Omental fat pad (tissue), 4 donors: ENCODE measurements around the gene BRICD5. TPM values are rescaled to one million over a fixed set of nuclear protein-coding genes. Genes with fewer than 3 reads are reported as not detected.

ENCODE experiments used
- ATAC-seq: fragments of 150-250 bp; one replicate; pipeline ENCODE4 v1.9.1; 2016; ENCODE audit warnings: mild to moderate bottlenecking, moderate library complexity; ENCODE audit not compliant: low FRiP score
- DNase-seq: peaks from one replicate; pipeline ENCODE4 v3.0.0-alpha.2; 2019; ENCODE audit warnings: low spot score
- CTCF ChIP-seq, 3 donors: fragments of 450-650 bp; IDR thresholded peaks; one replicate each; pipeline ENCODE4 v1.5.1; 2016 to 2017; ENCODE audit warnings: antibody characterized with exemption in 3 of 3, mild to moderate bottlenecking in 3 of 3, moderate library complexity in 2 of 3
- total RNA-seq, 4 donors: library from RNA; depleted of rRNA; stranded (reverse); fragments of >200 nt; gene quantifications; one replicate each; pipeline ENCODE4 v1.1.0, GENCODE V29; 2016

BRICD5 gene
- total RNA-seq, 4 donors from 2014 or later = 1.5 to 10.1 (median 4.3) TPM

GRCh38 chr16:2232094-2232990, 21.7 kb upstream of the BRICD5 start:
- no peak for TF ChIP-seq CTCF (IDR thresholded peaks at IDR 0.05)
- no peak for ATAC-seq
- DNase-seq = no peak

- DNase-seq = no peak
- no peak for TF ChIP-seq CTCF (IDR thresholded peaks at IDR 0.05)
- ATAC-seq = no peak
These were observed 20.6 kb upstream of the BRICD5 start for GRCh38 chr16:2231016-2231931.

GRCh38 chr16:2230376-2230775, 19.7 kb upstream of the BRICD5 start:
- ATAC-seq = no peak
- no peak for TF ChIP-seq CTCF (IDR thresholded peaks at IDR 0.05)
- no peak for DNase-seq

- DNase-seq (no peak), ATAC-seq (no peak)
- no peak for TF ChIP-seq CTCF (IDR thresholded peaks at IDR 0.05)
These were observed 19.1 kb upstream of the BRICD5 start for GRCh38 chr16:2229632-2230250.

- no peak for TF ChIP-seq CTCF (IDR thresholded peaks at IDR 0.05)
- ATAC-seq (no peak), DNase-seq (no peak)
These were observed 18.4 kb upstream of the BRICD5 start for GRCh38 chr16:2229091-2229490.

DNA sequence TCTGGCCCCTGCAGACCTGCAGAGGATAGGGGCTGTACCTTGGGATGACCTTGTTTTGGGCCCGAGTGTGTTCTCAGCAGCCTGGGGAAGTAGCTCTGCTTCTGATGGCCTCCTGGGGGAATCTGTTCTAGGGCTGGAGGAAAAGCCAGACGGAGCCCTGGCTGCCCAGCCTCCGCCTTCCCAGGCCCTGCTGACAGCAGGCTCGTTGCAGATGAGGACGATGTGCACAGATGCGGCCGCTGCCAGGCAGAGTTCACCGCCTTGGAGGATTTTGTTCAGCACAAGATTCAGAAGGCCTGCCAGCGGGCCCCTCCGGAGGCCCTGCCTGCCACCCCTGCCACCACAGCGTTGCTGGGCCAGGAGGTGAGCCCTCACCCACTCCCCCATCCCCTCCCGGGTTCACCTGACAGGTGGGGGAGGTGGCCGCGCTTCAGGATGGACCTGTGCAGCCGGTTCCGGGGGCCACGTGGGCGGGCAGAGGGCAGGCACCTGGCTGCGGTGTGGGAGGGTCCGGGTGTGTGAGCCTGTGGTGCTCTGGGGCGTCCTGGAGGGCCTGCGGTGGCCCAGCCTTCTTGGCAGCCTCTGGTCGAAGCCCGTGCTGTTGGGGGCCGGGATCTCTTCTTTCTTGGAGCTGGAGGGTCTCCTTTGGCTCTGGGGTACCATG, 17.6 kb upstream of the BRICD5 start:
- ATAC-seq = no peak
- TF ChIP-seq CTCF (IDR thresholded peaks at IDR 0.05) = no peak
- no peak for DNase-seq
